Activated CD4-positive, alpha-beta T cell treated with anti-CD3 and anti-CD28 coated beads, Interleukin-2, amount 50 U/mL, for 16 hours (primary cell): Measurements from ENCODE around the gene CAP2.
"Not testable (repeated sequence)": the region's sequence is repeated elsewhere in the genome, so short reads cannot be mapped to it uniquely, and the experiment has no call there.

Experiments
- DNase-seq: peaks from one replicate; pipeline ENCODE4 v3.0.0-alpha.2; 2020

The CAP2 gene

DNA sequence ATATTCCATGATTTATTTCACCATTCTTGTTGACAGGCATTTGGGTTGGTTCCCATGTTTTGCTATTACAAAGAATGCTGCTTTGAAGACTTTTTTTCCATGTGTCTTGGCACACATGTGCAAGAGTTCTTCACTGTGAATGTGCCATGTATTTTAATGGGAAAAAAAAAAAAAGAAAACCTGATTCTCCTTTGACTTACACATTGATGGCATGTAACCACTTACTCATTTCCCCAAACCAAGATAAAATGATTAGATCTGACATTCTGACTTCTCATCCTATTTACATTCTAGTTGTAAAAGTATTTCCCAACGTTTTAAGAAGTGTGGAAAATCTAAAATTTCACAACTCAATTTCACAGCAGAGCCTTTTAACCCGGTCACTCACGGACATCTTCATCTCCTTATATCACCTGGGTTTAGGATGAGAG lies 4.4 kb downstream of the CAP2 start:
- DNase-seq = no peak

DNA sequence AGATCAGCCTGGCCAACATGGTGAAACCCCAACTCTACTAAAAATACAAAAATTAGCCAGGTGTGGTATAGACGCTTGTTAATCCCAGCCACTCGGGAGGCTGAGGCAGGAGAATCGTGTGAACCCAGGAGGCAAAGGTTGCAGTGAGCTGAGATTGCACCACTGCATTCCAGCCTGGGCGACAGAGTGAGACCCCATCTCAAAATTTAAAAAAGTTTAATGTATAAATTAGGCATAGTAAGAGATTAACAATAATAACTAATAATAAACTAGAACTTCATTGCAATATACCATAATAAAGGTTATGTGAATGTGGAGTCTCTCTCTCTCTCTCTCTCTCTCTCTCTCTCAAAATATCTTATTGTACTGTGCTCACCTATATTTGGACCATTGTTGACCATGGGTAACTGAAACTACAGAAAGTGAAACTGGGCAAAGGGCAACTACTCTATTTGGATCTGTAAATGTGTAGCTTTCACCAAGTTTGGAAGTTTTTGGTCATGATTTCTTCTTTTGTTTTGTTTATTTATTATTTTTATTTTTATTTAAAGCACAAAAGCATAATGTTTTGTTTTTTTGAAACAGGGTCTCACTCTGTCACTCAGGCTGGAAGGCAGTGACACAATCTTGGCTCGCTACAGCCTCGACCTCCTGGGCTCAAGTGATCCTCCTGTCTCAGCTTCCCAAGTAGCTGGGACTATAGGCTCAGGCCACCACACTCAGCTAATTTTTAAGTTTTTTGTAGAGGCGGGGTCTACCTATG lies 12.0 kb downstream of the CAP2 start:
- not testable (repeated sequence) for DNase-seq

DNA sequence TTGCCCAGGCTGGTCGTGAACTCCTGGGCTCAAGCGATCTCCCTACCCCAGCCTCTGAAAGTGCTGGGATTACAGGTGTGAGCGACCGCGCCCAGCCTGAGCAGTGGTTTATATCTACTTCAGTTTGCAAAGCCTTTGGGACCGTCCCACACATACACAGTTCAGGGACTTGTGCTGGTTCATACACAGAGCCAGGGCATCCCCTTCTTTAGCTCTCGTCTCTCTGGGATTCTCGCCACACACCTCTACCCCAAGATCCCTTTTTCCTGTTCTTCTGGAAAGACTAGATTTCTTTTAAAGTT lies 12.5 kb downstream of the CAP2 start:
- DNase-seq = no peak

DNA sequence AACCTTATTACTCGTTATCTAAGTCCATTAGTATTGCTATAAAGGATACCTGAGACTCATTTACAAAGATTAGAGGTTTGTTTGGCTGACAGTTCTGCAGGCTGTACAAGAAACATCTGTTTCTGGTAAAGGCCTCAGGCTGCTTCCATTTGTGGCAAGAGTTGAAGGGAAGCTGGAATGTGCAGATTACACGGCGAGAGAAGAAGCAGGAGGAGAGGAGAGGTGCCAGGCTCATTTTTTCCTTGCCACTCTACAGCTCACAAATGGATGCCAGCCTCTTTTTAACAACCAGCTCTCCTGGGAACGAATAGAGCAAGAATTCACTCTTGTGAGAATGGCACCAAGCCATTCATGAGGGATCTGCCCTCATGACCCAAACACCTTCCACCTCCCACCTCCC lies 14.7 kb downstream of the CAP2 start:
- no peak for DNase-seq

DNA sequence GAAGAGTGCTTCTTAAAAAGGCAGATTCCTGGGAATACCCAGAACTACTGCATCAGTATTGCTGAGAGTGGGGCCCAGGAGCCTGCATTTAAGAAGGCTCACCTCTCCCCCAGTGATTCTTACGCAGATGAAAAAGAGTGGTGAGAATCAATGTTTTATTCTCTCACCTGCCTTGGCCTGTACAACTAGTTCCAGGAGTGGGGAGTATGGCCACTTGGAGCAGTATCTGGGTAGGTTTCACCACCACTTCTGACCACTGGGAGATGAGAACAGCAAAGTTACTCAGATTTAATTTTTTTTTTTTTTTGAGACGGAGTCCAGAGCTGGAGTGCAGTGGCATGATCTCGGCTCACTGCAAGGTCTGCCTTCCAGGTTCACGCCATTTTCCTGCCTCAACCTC lies 16.9 kb downstream of the CAP2 start:
- DNase-seq = no peak

DNA sequence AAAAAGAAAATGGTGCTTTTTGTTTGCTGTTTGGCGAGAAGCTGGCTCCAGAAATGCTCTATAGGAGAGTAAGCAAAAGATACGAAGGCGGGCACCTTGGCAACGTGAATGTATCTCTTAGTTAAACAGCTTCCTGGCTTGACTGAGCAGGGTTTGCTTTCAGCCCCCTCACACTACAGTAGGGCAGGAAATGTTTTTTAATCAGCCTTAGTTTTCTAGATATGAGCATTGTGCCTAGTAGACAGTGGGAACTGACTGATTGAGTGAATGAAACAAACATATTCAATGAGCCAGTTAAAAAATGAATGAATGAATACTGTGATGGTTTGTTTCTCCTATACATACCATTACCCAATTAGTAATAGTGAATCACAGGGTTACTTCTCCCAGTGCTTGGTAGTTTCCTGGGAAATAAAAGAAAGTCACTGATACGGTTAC lies 19.9 kb downstream of the CAP2 start:
- DNase-seq = no peak

DNA sequence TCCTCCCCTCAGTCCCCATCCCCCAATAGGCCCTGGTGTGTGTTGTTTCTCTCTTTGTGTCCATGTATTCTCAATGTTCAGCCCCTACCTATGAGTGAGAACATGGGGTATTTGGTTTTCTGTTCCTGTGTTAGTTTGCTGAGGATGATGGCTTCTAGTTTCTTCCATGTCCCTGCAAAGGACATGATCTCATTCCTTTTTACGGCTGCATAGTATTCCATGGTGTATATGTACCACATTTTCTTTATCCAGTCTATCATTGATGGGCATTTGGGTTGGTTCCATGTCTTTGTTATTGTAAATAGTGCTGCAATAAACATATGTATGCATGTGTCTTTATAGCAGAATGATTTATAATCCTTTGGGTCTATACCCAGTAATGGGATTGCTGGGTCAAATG lies 21.0 kb downstream of the CAP2 start:
- not testable (repeated sequence) for DNase-seq

DNA sequence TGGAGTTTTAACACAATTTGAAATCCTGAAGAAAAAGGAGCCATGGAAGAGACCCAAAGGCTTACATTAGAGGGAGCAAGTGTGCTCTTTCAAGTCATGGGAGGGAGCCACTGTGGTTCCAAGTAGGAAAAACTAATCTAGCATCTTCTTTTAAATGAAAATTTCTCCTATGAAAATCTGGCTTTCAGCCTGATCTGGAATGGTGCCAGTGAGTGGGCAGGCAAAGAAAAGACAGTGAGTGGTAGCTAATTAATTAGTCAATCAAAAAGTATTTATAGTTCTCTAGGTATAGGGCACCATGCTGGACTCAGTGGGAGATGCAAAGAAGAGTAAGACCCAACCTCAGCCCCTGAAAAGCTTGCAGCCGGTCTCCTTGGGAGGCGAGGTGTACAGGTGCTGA lies 21.9 kb downstream of the CAP2 start:
- DNase-seq = no peak

DNA sequence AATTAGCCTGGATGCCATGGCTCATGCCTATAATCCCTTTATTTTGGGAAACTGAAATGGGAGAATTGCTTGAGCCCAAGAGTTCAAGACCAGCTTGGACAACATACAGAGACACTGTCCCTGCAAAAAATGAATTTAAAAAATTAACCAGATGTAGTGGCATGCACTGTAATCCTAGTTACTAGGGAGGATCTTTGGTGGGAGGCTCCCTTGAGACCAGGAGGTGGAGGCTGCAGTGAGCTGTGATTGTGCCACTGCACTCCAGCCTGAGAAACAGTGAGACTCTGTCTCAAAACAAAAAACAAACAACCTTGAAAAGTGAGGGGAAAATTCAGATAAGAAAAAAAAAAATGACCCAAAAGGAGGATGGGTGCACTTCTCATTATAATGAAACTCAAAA lies 23.4 kb downstream of the CAP2 start:
- DNase-seq = no peak

DNA sequence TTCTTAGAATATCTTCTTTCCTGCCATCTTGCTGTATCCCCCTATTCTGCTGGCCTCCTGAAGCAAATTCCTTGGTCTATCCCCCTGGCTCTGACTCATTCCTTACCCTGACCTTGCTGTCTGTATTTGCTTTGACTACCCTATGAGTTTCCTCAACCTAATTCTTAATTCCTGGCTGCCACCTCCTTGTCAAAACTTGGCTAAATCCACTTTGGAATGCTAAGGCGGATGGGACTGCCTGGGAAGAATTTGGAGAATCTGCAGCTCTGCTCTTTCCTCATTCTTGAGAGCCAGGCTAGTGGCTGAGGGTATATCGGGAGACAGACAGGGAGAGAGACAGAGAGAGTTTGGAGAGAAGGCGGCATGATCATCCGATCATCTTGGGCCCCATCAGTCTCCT lies 24.4 kb downstream of the CAP2 start:
- no peak for DNase-seq

DNA sequence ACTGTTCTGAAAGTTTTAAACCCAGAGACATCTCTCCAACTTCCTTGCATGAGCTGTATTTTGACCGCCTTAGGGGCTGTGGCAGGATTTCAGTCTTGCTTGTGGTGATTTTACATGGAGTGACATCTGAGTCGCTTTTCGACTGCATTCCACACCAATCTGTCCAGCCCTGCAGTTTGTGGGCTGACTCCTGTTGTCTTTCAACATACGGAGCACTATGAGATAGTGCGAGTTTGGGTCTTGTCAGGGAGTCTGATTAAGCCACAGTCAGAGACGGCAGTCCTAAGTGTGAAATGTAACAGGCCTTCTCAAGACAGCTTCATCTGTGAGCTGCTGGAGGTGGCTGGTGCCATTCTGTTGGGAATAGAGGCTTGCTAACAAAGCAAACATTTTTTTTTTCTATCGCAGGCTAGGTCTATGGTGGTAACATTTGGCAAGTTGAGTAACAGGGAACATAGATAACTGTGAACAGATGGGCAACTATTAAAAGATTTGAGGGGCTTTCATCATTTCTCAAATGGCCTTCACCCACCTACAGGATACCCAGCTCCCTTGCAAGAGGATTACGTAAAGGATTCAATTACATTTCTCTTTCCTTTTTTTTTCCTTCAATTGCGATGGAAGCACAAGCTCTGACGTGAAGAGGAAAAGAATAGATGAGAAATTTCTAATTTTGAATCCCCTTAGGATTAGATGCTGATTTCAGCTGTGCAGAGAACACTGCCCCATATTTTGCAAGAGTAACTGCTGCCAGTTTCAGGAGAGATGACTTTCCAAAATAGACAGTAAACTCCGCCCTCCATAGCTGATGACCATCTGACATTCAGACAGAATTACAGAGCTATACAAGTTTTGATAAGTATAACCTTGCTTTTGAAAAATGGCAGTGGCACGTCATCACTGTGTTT lies 25.1 kb downstream of the CAP2 start:
- DNase-seq = no peak

DNA sequence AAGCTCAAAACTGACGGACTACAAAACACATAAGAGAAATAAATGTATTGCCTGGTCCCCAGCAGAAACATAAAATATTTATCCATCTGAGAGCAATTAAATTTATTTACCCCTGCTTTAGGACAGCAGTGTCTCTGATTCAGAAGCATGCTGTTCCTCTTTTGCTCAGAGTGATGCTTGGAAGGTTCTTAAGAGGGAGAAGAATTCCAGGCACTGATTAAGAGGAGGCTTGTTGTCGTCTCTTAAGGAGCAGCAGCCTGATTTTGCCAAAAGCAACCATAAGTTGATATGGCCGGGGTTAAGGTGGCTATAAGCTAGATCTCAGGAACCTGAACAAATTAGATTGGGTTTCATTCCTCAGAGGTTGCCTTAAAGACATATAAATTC lies 25.8 kb downstream of the CAP2 start:
- no peak for DNase-seq

DNA sequence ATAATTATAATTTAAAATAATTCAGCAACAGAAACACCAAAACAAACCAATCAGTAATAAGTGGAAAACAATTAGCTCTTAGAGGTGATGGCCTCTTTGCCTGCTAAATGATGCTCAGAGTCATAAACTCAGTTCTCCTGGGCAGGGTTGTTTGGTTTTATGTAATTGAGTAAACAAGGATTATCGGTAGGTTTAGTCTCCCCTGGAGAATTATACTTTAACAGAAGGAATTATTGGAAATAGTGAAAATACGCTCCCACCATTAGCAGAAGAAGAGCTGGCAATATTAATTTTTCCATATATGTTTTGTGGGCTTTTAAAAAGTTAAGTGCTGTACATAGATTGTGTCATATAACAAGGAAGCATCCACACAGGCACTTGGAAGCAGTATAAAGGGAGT lies 27.0 kb downstream of the CAP2 start:
- no peak for DNase-seq

DNA sequence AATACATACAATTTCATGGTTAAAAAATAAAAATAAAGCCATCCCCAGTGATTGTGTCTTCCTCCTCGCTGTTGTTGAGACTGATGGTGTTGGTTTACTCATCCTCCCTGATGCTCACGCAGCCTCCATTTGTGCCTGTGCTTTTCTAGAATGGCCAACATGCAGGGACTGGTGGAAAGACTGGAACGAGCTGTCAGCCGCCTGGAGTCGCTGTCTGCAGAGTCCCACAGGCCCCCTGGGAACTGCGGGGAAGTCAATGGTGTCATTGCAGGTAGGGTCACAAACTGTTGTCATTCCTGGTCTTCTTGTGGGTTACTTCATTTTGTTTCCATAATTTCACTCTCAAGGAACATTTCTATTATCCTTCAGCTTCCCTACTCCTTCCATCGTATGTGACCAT lies 28.0 kb downstream of the CAP2 start:
- DNase-seq = no peak

DNA sequence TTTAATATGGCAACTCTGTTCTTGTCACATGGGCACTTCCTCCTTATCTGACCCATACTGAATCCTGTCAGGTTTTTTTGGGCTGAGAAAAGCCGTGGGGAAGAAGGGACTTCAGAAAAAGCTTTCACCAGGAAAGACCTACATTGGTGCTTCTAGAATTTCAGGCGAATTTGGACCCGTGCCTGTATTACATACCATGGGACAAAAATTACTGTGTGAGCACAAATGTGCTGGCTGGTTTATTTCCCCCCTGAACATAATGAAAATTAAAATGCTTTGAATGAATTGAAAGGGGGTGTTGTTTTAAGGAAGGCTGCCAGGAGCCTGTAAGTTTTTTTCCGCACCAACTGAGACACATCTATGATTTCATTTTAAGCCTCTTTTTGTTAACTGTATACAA lies 29.6 kb downstream of the CAP2 start:
- DNase-seq = no peak

DNA sequence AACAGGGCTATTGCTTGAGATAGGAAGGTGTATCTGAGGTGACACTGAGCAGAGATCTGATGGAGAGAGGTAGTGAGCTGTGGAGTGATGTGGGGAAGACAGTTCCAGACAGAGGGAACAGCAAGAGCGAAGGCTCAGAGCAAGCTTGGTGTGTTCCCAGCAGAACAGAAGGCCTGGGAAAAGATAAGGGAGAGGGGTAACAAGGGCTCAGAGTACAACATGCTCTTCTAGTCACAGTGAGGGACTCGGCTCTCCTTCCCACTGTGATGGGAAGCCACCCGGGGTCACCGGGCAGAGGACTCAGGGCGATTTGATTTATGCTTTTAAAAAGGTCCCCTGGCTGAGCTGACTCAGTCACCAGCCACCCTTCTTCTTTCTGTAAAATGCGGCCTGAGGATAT lies 33.7 kb downstream of the CAP2 start:
- DNase-seq = no peak

DNA sequence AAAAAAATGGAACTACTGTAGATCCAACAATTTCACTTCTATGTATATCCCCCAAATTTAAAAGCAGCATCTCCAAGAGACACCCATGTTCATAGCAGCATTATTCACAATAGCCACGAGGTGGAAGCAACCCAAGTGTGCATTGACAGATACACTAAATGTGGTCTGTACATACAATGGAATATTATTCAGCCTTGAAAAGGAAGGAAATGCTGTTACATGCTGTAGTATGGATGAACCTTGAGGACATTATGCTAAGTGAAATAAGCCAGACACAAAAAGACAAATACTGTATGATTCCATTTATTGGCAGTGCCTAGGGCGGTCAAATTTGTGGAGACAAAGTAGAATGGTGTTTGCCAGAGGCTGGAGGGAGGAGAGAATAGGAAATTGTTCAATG lies 34.2 kb downstream of the CAP2 start:
- no peak for DNase-seq

DNA sequence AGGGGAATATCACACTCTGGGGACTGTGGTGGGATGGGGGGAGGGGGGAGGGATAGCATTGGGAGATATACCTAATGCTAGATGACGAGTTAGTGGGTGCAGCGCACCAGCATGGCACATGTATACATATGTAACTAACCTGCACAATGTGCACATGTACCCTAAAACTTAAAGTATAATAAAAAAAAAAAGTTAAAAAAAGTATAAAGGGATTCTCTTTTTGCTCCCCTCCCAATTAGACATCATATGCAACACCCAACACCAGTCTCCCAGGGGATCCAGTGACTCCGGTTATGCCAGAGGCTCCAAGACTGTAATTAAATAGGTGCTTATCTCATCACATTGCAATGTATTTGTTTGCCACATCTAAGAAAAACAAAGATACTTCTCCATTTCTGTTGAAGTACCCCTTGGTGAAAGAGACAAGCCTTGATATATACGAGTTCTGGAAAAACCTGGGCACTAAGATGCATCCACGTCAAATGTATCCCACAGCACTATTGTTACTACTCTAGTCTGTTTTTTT lies 35.3 kb downstream of the CAP2 start:
- not testable (repeated sequence) for DNase-seq

DNA sequence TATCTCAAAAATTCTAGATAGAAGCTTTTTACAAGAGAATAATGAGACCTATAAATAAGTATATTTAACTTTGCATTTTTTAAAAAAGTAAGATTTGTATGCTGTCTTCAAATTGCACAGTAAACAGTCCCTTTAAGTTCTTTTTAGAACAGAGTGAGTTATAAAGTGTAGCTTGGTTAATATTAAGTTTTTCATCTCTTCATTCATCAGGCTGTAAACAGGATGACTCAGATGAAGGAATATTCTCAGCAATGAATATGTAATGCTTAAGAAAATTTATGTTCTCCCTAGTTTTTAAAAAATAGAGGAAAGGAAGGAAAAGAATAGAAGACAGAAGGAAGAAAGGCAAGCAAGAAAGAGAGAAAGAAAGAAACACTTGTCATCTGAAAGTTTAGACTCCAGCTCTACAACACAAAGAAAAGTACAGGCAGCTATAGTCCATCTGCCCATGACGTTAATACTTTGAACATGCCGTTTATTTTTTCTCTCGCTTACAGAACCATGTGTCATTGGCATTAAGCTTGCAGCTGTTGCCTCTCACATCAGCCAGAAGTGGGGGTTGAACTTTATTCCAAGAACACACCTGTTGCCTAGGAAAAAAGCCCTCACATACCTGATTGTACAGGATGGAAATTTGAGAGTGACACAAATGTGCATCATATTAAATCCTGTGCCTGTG lies 36.1 kb downstream of the CAP2 start:
- DNase-seq = no peak

DNA sequence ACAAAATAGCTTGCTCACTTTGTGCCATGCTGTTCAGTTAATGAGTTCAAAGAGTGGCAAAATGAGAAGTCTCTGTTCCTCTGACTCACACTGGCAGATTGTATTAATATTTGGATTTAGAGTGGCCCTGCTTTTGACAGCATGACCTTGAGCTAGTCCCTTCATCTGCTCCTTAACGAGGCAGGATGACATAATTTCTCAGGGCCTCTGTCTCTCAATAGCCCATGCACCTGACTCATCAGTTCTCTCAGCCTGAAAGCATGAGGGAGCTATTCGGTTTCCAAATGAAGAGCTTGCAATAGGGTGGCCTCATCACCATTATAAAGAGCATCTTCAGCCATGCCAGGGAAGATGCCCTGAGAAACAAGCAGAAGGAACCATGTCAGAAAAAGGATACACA lies 38.2 kb downstream of the CAP2 start:
- DNase-seq = no peak

DNA sequence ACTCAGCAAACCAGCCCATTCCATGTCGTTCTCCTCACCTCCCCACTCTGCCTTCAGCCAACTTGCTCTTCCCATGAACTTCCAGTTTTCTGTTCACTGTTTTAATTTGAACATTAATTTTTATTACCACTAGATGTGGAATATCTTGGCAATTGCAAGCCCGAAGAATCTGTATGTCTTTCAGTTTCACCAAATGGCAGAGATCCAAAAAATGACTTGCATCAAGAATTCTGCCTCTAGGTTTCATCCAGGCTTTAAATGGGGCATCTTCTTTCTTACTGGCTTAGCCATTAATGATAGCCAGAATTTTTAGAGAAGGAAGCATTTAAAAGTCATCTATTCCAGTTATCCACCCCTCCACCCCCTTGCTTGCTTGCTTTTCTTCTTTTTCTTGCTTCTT lies 39.0 kb downstream of the CAP2 start:
- DNase-seq = no peak

DNA sequence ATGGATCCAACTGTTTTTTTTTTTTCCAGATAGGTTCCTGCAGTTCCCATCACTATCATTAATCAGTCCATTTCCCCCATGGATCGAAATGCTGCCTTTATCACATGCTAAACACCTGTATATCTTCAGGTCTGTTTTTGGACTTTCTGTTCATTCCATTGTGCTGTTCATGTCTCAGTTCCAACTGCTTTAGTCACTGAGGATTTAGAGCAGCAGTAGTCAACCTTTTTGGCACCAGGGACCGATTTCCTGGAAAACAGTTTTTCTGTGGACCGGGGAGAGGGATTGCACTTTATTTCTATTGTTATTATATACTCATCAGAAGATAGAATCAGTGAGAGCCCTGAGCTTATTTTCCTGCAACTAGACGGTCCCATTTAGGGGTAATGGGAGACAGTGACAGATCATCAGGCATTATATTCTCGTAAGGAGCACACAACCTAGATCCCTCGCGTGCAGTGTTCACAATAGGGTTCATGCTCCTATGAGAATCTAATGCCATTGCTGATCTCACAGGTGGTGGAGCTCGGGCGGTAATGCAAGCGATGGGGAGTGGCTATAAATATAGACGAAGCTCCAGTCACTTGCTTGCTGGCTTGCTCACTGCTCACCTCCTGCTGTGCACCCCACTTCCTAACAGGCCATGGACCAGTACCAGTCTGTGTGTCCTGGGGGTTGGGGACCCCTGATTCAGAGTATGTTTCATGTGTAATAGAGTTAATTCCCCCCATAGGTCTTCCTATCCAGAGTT lies 46.0 kb downstream of the CAP2 start:
- DNase-seq = no peak

DNA sequence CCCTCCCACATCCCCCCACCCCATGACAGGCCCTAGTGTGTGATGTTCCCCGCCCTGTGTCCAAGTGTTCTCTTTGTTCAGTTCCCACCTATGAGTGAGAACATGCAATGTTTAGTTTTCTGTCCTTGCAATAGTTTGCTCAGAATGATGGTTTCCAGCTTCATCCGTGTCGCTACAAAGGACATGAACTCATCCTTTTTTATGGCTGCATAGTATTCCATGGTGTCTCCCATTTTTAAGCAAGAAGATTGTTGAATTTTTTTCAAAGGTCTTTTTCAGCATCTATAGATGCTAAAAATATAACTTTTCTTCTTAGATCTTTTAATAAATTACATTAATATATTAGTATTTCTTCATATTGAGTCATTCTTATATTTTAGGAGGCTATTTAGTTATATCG lies 47.4 kb downstream of the CAP2 start:
- DNase-seq = not testable (repeated sequence)
